B cell (primary cell): ENCODE measurements around the gene APLP2. TPM values are rescaled to one million over a fixed set of nuclear protein-coding genes. Genes with fewer than 3 reads are reported as not detected.
A peak's percentile ranks its signal among the peaks of the same experiment; 100 is the strongest.

Experiments
- ATAC-seq: fragments of 200-7000 bp; cut with Tn5 transposase; one replicate; pipeline ENCODE4 v1.10.0; 2021; ENCODE audit warnings: low read depth, mild to moderate bottlenecking, moderate number of reproducible peaks, moderate library complexity
- CTCF ChIA-PET: fragments of 350-600 bp; sonication (Branson Sonifier 250); formaldehyde crosslinking; loops from one replicate; lab custom pipeline; 2021; ENCODE audit warnings: antibody characterized with exemption, inconsistent platforms; lab: Charles Lee
- POLR2A ChIA-PET: fragments of 350-600 bp; sonication (Branson Sonifier 250); formaldehyde crosslinking; loops from one replicate; lab custom pipeline; 2021; ENCODE audit warnings: antibody characterized with exemption; lab: Charles Lee
- DNase-seq: peaks from one replicate; pipeline ENCODE4 v3.0.0; 2013
- H2AFZ ChIP-seq: 2 replicates; pipeline ENCODE4 v1.6.1; 2012; ENCODE audit warnings: mild to moderate bottlenecking, low read depth, low read length; ENCODE audit not compliant: insufficient read depth, poor library complexity, severe bottlenecking
- H3K27ac ChIP-seq, 2 donors: 1 replicate in 1 of 2; 2 replicates in 1 of 2; pipeline ENCODE4 v1.5.1; 2012 to 2013; ENCODE audit warnings: low read length in 2 of 2, mild to moderate bottlenecking in 2 of 2, moderate library complexity in 1 of 2
- H3K27me3 ChIP-seq, 4 experiments: fragments of 200-600 bp in 1 of 4; sonication (generic) in 1 of 4; replicated peaks in 1 of 4; 1 replicate in 2 of 4; 2 replicates in 2 of 4; pipeline versions ENCODE4 v1.6.1 to v1.7.0; 2013 to 2016; ENCODE audit warnings: low read length in 3 of 4, mild to moderate bottlenecking in 2 of 4, mixed read lengths in 1 of 4, moderate library complexity in 1 of 4; ENCODE audit not compliant: insufficient read depth in 4 of 4, control insufficient read depth in 3 of 4; ENCODE audit errors: control extremely low read depth in 1 of 4
- H3K36me3 ChIP-seq, 2 experiments: replicated peaks in 1 of 2; 1 replicate in 1 of 2; 2 replicates in 1 of 2; pipeline versions ENCODE4 v1.6.1 to v1.7.1; 2013; ENCODE audit warnings: low read length in 1 of 2; ENCODE audit not compliant: insufficient read depth in 2 of 2, control insufficient read depth in 1 of 2; ENCODE audit errors: control extremely low read depth in 1 of 2, extremely low read depth in 1 of 2
- H3K4me1 ChIP-seq, 2 donors: fragments of 200-600 bp in 1 of 2; sonication (generic) in 1 of 2; 1 replicate in 1 of 2; 2 replicates in 1 of 2; pipeline versions ENCODE4 v1.5.1 to v1.6.1; 2013 to 2017; ENCODE audit warnings: low read length in 2 of 2; ENCODE audit not compliant: control insufficient read depth in 2 of 2, insufficient read depth in 2 of 2
- H3K4me2 ChIP-seq: replicated peaks from 2 replicates; pipeline ENCODE3; 2012; ENCODE audit warnings: mild to moderate bottlenecking, low read depth, low read length; ENCODE audit not compliant: poor library complexity, severe bottlenecking
- H3K4me3 ChIP-seq, 5 experiments: fragments of 200-600 bp in 1 of 5; sonication (generic) in 1 of 5; 1 replicate in 3 of 5; 2 replicates in 2 of 5; pipeline versions ENCODE4 v1.5.1 to v1.7.0; 2011 to 2016; ENCODE audit warnings: low read length in 4 of 5, mild to moderate bottlenecking in 4 of 5, low read depth in 2 of 5, control low read depth in 1 of 5, moderate library complexity in 1 of 5; ENCODE audit not compliant: insufficient read depth in 1 of 5; ENCODE audit errors: control extremely low read depth in 1 of 5, extremely low read depth in 1 of 5
- H3K79me2 ChIP-seq: fragments of 200-600 bp; sonication (generic); one replicate; pipeline ENCODE4 v1.6.0; 2016; ENCODE audit warnings: low read length; ENCODE audit not compliant: control insufficient read depth, insufficient read depth
- H3K9ac ChIP-seq: fragments of 200-600 bp; sonication (generic); 2 replicates; pipeline ENCODE4 v1.6.1; 2017; ENCODE audit warnings: mild to moderate bottlenecking, low read length, moderate library complexity
- H3K9me3 ChIP-seq, 3 donors: one replicate each; pipeline versions ENCODE4 v1.6.1 to v1.7.1; 2013; ENCODE audit warnings: low read length in 2 of 3; ENCODE audit not compliant: control insufficient read depth in 2 of 3, insufficient read depth in 1 of 3; ENCODE audit errors: control extremely low read depth in 1 of 3
- H4K20me1 ChIP-seq: 2 replicates; pipeline ENCODE4 v1.6.0; 2012; ENCODE audit warnings: mild to moderate bottlenecking, low read length; ENCODE audit not compliant: insufficient read depth, control insufficient read depth, poor library complexity, severe bottlenecking
- H3K27ac Mint-ChIP-seq: one replicate; pipeline ENCODE4 v1.8.0; 2021; ENCODE audit warnings: mixed read lengths
- H3K27me3 Mint-ChIP-seq: one replicate; pipeline ENCODE4 v1.8.0; 2021; ENCODE audit warnings: mixed read lengths
- H3K4me1 Mint-ChIP-seq: one replicate; pipeline ENCODE4 v1.8.0; 2021; ENCODE audit warnings: mixed read lengths
- H3K4me3 Mint-ChIP-seq: one replicate; pipeline ENCODE4 v1.8.0; 2021; ENCODE audit warnings: mixed read lengths
- H3K9me3 Mint-ChIP-seq: one replicate; pipeline ENCODE4 v1.8.0; 2022; ENCODE audit warnings: mixed read lengths; ENCODE audit not compliant: insufficient read depth
- EZH2 ChIP-seq: IDR thresholded peaks from 2 replicates; pipeline ENCODE4 v1.6.1; 2012; ENCODE audit warnings: borderline replicate concordance, low read depth, mild to moderate bottlenecking, moderate library complexity, low read length; ENCODE audit not compliant: insufficient read depth, poor library complexity, severe bottlenecking
- WGBS: methylation state at CpG from one replicate; pipeline ENCODE4 v1.1.5; 2013; ENCODE audit warnings: missing lambda C conversion rate; ENCODE audit not compliant: insufficient coverage; 5-methylcytosine and 5-hydroxymethylcytosine counted together
- intact Hi-C: fragments of 100-400 bp; cut with micrococcal nuclease; formaldehyde crosslinking; loops from one replicate; pipeline ENCODE4 v1.10.0; 2022
- polyA plus RNA-seq: library from polyadenylated mRNA; depleted of rRNA; stranded (reverse); fragments of >200 nt; gene quantifications from 2 replicates; pipeline ENCODE4 v1.2.3, GENCODE V29; 2012
- total RNA-seq, 2 donors: library from RNA; stranded (reverse); fragments of 120-200 nt in 1 of 2; gene quantifications; 1 replicate in 1 of 2; 2 replicates in 1 of 2; pipeline versions ENCODE4 v1.2.3 to v1.2.4, GENCODE V29; 2013 to 2022
- TF ChIP-seq, protein P1 (sequence below): fragments of 200-600 bp; IDR thresholded peaks from one replicate; pipeline ENCODE4 v1.8.0; 2022; ENCODE audit warnings: antibody characterized with exemption, mild to moderate bottlenecking

The APLP2 gene
- total and polyA plus RNA-seq, 2 donors (not counting 1 experiment from before 2014, with no cell fraction given) = 84.2 to 102 TPM

DNA sequence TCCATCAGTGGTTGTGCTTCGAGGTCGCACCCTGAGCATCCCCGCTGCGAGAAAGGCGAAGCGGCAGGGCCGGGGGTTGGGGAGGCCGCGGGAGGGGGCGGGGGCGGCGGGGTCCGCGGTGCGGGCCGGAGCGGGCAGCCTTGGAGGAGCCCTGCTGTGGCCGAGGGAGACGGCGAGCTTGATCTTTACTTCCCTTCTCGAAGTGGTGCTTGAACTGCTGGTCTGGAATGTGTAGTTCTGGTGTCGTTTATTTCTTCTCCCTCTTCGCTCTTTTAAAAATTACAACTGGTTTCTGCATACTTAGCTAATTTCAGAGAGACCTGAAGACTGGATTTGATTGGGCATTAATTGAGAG, 1.1 kb downstream of the APLP2 start:
- H3K27me3 Mint-ChIP-seq = peaks cover 6% of the 10 kb centered on the region
- WGBS = under 1% methylated on average over 15 of the region's 23 CpGs
- Histone ChIP-seq H3K9ac (peak overlapping the region; percentile 69), H2AFZ (peak overlapping the region; percentile 67), H3K27ac (peak overlapping the region in 1 of 2 donors; percentile 26), H3K36me3 (no peaks in the 10 kb centered on the region), H3K4me2 (peak overlapping the region; percentile 81), H3K9me3 (no peaks in the 10 kb centered on the region), H3K4me1 (peaks cover 18 to 22% of the 10 kb centered on the region in 2 donors), H3K79me2 (peaks cover 60% of the 10 kb centered on the region), H4K20me1 (peaks cover 24% of the 10 kb centered on the region), H3K27me3 (peaks cover 0 to 3% (median 0%) of the 10 kb centered on the region in 4 experiments), H3K4me3 (peak overlapping the region; percentile 53 to 90 (median 62))
- DNase-seq (no peak), ATAC-seq (no peak)
- ChIA-PET CTCF (interaction anchor here (1.0 to 3.2 kb wide), 12 partner anchors 14 to 146 kb away, joined by 3 to 29 read pairs (median 4); partner anchors contain the start of gene PRDM10), POLR2A (interaction anchor here (0.7 to 2.8 kb wide), 4 partner anchors 47 to 76 kb away, joined by 4 to 23 read pairs (median 4); partner anchors contain the start of gene PRDM10)
- peak overlapping the region; percentile 92 for H3K4me3 Mint-ChIP-seq
- intact Hi-C loops = loop anchor here (2.0 kb wide), 2 partner anchors 48 to 148 kb away; no protein-coding TSS in a partner anchor
- H3K27ac Mint-ChIP-seq = peak overlapping the region; percentile 62
- H3K4me1 Mint-ChIP-seq = peaks cover 38% of the 10 kb centered on the region
- no peak for TF ChIP-seq EZH2
- TF ChIP-seq, protein P1, sequence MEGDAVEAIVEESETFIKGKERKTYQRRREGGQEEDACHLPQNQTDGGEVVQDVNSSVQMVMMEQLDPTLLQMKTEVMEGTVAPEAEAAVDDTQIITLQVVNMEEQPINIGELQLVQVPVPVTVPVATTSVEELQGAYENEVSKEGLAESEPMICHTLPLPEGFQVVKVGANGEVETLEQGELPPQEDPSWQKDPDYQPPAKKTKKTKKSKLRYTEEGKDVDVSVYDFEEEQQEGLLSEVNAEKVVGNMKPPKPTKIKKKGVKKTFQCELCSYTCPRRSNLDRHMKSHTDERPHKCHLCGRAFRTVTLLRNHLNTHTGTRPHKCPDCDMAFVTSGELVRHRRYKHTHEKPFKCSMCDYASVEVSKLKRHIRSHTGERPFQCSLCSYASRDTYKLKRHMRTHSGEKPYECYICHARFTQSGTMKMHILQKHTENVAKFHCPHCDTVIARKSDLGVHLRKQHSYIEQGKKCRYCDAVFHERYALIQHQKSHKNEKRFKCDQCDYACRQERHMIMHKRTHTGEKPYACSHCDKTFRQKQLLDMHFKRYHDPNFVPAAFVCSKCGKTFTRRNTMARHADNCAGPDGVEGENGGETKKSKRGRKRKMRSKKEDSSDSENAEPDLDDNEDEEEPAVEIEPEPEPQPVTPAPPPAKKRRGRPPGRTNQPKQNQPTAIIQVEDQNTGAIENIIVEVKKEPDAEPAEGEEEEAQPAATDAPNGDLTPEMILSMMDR = no peak
- H3K9me3 Mint-ChIP-seq = no peaks in the 10 kb centered on the region

DNA sequence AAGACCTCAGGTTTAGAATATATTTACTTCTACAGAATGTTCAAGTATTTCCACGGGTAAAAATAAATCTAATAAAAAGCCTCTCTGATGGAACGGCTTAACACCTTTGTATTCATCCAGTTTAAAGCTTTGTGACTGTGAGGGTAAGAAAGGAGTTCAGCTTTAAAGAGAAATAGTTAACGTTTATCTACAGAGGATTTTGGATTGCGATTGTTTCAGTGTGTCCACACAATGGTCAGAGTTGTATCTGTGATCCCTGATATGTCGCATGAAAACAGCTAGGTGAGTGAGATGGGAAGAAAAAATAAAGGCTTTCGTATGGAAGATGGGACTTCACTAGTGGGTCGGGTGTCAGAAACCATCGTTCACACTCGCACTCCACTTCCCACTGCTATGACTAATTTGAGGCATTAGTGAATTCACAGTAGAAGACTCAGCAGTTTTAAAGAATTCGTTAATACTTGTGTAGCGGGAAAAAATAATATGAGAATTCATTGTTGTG, 1.6 kb downstream of the APLP2 start:
- Histone ChIP-seq H3K27ac (no peak overlapping the region), H3K4me1 (peaks cover 16 to 20% of the 10 kb centered on the region in 2 donors), H3K79me2 (peaks cover 64% of the 10 kb centered on the region), H3K9me3 (no peaks in the 10 kb centered on the region), H4K20me1 (peaks cover 28% of the 10 kb centered on the region), H3K4me2 (peak overlapping the region; percentile 81), H3K4me3 (peak overlapping the region; percentile 53 to 90 (median 62)), H3K36me3 (no peaks in the 10 kb centered on the region), H2AFZ (no peak overlapping the region), H3K9ac (peak overlapping the region; percentile 69), H3K27me3 (peaks cover 0 to under 1% (median 0%) of the 10 kb centered on the region in 4 experiments)
- intact Hi-C loops = loop anchor here (2.0 kb wide), 2 partner anchors 48 to 148 kb away; no protein-coding TSS in a partner anchor
- 52% methylated on average over 3 of the region's 11 CpGs for WGBS
- ChIA-PET POLR2A (interaction anchor here (0.7 to 2.8 kb wide), 4 partner anchors 46 to 77 kb away, joined by 4 to 23 read pairs (median 4); partner anchors contain the start of gene PRDM10), CTCF (interaction anchor here (0.6 to 3.2 kb wide), 14 partner anchors 13 to 159 kb away, joined by 3 to 29 read pairs (median 4); partner anchors contain the start of gene PRDM10)
- H3K4me1 Mint-ChIP-seq = peaks cover 39% of the 10 kb centered on the region
- TF ChIP-seq EZH2 = no peak
- TF ChIP-seq, protein P1 = no peak
- H3K9me3 Mint-ChIP-seq = no peaks in the 10 kb centered on the region
- peaks cover 6% of the 10 kb centered on the region for H3K27me3 Mint-ChIP-seq
- H3K27ac Mint-ChIP-seq = peak overlapping the region; percentile 62
- no peak for ATAC-seq
- peak overlapping the region; percentile 92 for H3K4me3 Mint-ChIP-seq
- peak; percentile 17 for DNase-seq
